K562 (cell line): Measurements from ENCODE around the gene EHBP1L1. TPM values are rescaled to one million over a fixed set of nuclear protein-coding genes. Genes with fewer than 3 reads are reported as not detected.

Experiments
- ARID3A ChIP-seq: IDR thresholded peaks from 2 replicates; pipeline ENCODE4 v1.6.1; 2012; ENCODE audit warnings: low read depth, low read length, improper control_type of control experiment, borderline replicate concordance
- ATF1 ChIP-seq, 2 experiments: fragments of 450-650 bp in 1 of 2; IDR thresholded peaks; 2 replicates each; pipeline ENCODE4 v1.6.1; 2016; ENCODE audit warnings: missing compliant biosample characterization in 1 of 2, missing genetic modification characterization in 1 of 2
- BCLAF1 ChIP-seq, 2 experiments: fragments of 450-650 bp in 1 of 2; IDR thresholded peaks; 2 replicates each; pipeline ENCODE4 v1.6.1; 2011 to 2017; ENCODE audit warnings: low read depth in 2 of 2, antibody characterized with exemption in 1 of 2, borderline replicate concordance in 1 of 2, low read length in 1 of 2, mild to moderate bottlenecking in 1 of 2, mixed read lengths in 1 of 2; ENCODE audit not compliant: control insufficient read depth in 1 of 2
- CBX1 ChIP-seq: sonication (generic); IDR thresholded peaks from 2 replicates; pipeline ENCODE4 v1.6.1; 2016; ENCODE audit warnings: antibody characterized with exemption, low read depth, mild to moderate bottlenecking
- CTCF ChIP-seq, 3 experiments: IDR thresholded peaks in 2 of 3; conservative IDR thresholded peaks in 1 of 3; 2 replicates each; pipeline ENCODE4 v1.5.1; 2011 to 2012; ENCODE audit warnings: low read length in 3 of 3, mild to moderate bottlenecking in 3 of 3, control low read depth in 2 of 3, improper control_type of control experiment in 1 of 3, inconsistent platforms in 1 of 3, low read depth in 1 of 3, mixed read lengths in 1 of 3, moderate library complexity in 1 of 3; ENCODE audit not compliant: insufficient read depth in 2 of 3
- GATAD2B ChIP-seq: fragments of 450-650 bp; IDR thresholded peaks from 2 replicates; pipeline ENCODE4 v1.6.1; 2017; ENCODE audit warnings: mild to moderate bottlenecking, borderline replicate concordance
- HLTF ChIP-seq: fragments of 450-650 bp; IDR thresholded peaks from 2 replicates; pipeline ENCODE4 v1.6.1; 2016
- HNRNPL ChIP-seq: fragments of 200-400 bp; formaldehyde crosslinking; IDR thresholded peaks from 2 replicates; pipeline ENCODE4 v1.6.1; 2017; ENCODE audit warnings: low read depth, mild to moderate bottlenecking, low read length
- PHB2 ChIP-seq: fragments of 450-650 bp; IDR thresholded peaks from 2 replicates; pipeline ENCODE4 v1.6.1; 2017; ENCODE audit warnings: low read depth
- TAF1 ChIP-seq: IDR thresholded peaks from 2 replicates; pipeline ENCODE4 v1.6.1; 2011; ENCODE audit warnings: mild to moderate bottlenecking, low read length, moderate library complexity; ENCODE audit not compliant: insufficient read depth, control insufficient read depth, severe bottlenecking; ENCODE audit errors: extremely low read depth
- TAL1 ChIP-seq: fragments of 450-650 bp; IDR thresholded peaks from 2 replicates; pipeline ENCODE4 v1.6.1; 2016; ENCODE audit warnings: mild to moderate bottlenecking
- TEAD4 ChIP-seq, 2 experiments: sonication (generic) in 1 of 2; formaldehyde crosslinking in 1 of 2; IDR thresholded peaks; 2 replicates each; pipeline versions ENCODE4 v1.6.1 to v1.8.0; 2012 to 2022; ENCODE audit warnings: borderline replicate concordance in 1 of 2, inconsistent platforms in 1 of 2, low read length in 1 of 2, mild to moderate bottlenecking in 1 of 2, missing genetic modification reagents in 1 of 2
- XRCC3 ChIP-seq: fragments of 450-650 bp; IDR thresholded peaks from 2 replicates; pipeline ENCODE4 v1.6.1; 2017; ENCODE audit warnings: mild to moderate bottlenecking, moderate library complexity
- ZBTB11 ChIP-seq, 3 experiments: fragments of 200-800 bp in 1 of 3; fragments of 250-450 bp in 1 of 3; fragments of 450-650 bp in 1 of 3; sonication (Bioruptor Pico) in 1 of 3; sonication (Bioruptor generic) in 1 of 3; formaldehyde crosslinking in 1 of 3; IDR thresholded peaks; 2 replicates each; pipeline versions ENCODE4 v1.6.1 to v1.8.0; 2016 to 2022; ENCODE audit warnings: mild to moderate bottlenecking in 2 of 3, missing genetic modification characterization in 2 of 3, missing compliant biosample characterization in 1 of 3, moderate library complexity in 1 of 3
- ZNF384 ChIP-seq: IDR thresholded peaks from 2 replicates; pipeline ENCODE4 v1.6.1; 2012; ENCODE audit warnings: low read depth, low read length, improper control_type of control experiment
- polyA plus RNA-seq, 8 experiments: library from polyadenylated mRNA; depleted of rRNA in 4 of 8; stranded (reverse) in 5 of 8; unstranded in 3 of 8; fragments of >200 nt; fragmentation: Nextera tagmentation in 2 of 8; fragmentation: Illumina TruSeq in 1 of 8; extraction: Ambion mirVana in 2 of 8; extraction: Trizol in 1 of 8; gene quantifications; 2 replicates each; pipeline versions ENCODE4 v1.2.1 to v1.2.3, GENCODE V29; 2011 to 2014; ENCODE audit warnings: inconsistent platforms in 1 of 8, missing spikeins in 1 of 8
- total RNA-seq, 7 experiments: library from RNA; depleted of rRNA in 6 of 7; stranded (reverse); fragments of >200 nt in 6 of 7; fragmentation: Illumina TruSeq in 2 of 7; extraction: Trizol in 2 of 7; gene quantifications; 2 replicates each; pipeline versions ENCODE4 v1.2.1 to v1.2.3, GENCODE V29; 2011 to 2021; ENCODE audit warnings: low replicate concordance in 1 of 7

The EHBP1L1 gene
- total and polyA plus RNA-seq, 9 of the 15 experiments (the other 6 are each of a cell fraction or from before 2014, with no cell fraction given), result 0.03 to 87.1 (median 26.3) TPM

GRCh38 chr11:65574811-65575567 is 864 bp upstream of the EHBP1L1 start (continued):
- TF ChIP-seq ZBTB11 (CRISPR knock-in tag; IDR thresholded peaks at IDR 0.05) (no peak), ARID3A (no peak), CBX1 (0 out of 2 replicates have a peak, but pooled peaks have one; percentile 91), GATAD2B (peak; percentile 69; the same call in 1 of the 2 replicates), ATF1 (CRISPR knock-in tag; IDR thresholded peaks at IDR 0.05) (no peak), ATF1 (tag; IDR thresholded peaks at IDR 0.05) (peak; percentile 79), ZNF384 (no peak), PHB2 (peak; percentile 38; the same call in 1 of the 2 replicates), TAL1 (peak; percentile 93), TAF1 (peak; percentile 37), HLTF (no peak), HNRNPL (no peak), BCLAF1 (IDR thresholded peaks at IDR 0.05; ENCODE audit: borderline replicate concordance in 1 of 2, control insufficient read depth in 1 of 2, low read depth in 2 of 2, low read length in 1 of 2) (0 out of 4 replicates have a peak, but pooled peaks of 1 of the 2 experiments have one; percentile 39), CTCF (IDR thresholded peaks at IDR 0.05 in 2 of 3, conservative IDR thresholded peaks at IDR 0.05 in 1 of 3; ENCODE audit: insufficient read depth in 2 of 3, low read depth in 1 of 3, low read length in 3 of 3) (0 out of 6 replicates have a peak, but pooled peaks of 2 of the 3 experiments have one; percentile 6), XRCC3 (no peak), TEAD4 (IDR thresholded peaks at IDR 0.05; ENCODE audit: low read length) (peak; percentile 96), TEAD4 (CRISPR knock-in tag; IDR thresholded peaks at IDR 0.05; ENCODE audit: borderline replicate concordance) (no peak)
